ENCODE measurements around the gene COL4A6. TPM values are rescaled to one million over a fixed set of nuclear protein-coding genes. Genes with fewer than 3 reads are reported as not detected.

COL4A6 gene
- total RNA-seq, 3 donors from 2014 or later, result 6.9 to 13.9 (median 10.7) TPM

- H3K4me1 ChIP-seq, result no peaks in the 10 kb centered on the region
- peaks cover 0 to 54% of the 10 kb centered on the region in 2 donors for H3K27me3 ChIP-seq
- no peak overlapping the region for H3K27ac ChIP-seq
- H3K4me3 ChIP-seq, result no peak overlapping the region
- TF ChIP-seq POLR2A (IDR thresholded peaks at IDR 0.05) (no peak), POLR2AphosphoS5 (IDR thresholded peaks at IDR 0.05) (no peak), CTCF (IDR thresholded peaks at IDR 0.05) (no peak)
- intact Hi-C loops (cut with DNase I; ENCODE audit: low total_unique reads), result no loop called here
- no peaks in the 10 kb centered on the region for H3K36me3 ChIP-seq
- DNase-seq (ENCODE audit: low spot score in 2 of 2), result no peak
- no peaks in the 10 kb centered on the region for H3K9me3 ChIP-seq
These were observed 134.5 kb downstream of the COL4A6 start for GRCh38 chrX:108303682-108304081.

GRCh38 chrX:108299704-108300103 lies 138.5 kb downstream of the COL4A6 start:
- Histone ChIP-seq H3K9me3 (no peaks in the 10 kb centered on the region), H3K36me3 (no peaks in the 10 kb centered on the region), H3K27ac (no peak overlapping the region), H3K27me3 (peaks cover 0 to 59% of the 10 kb centered on the region in 2 donors), H3K4me3 (no peak overlapping the region), H3K4me1 (no peaks in the 10 kb centered on the region)
- intact Hi-C loops (cut with DNase I; ENCODE audit: low total_unique reads), result no loop called here
- TF ChIP-seq POLR2A (IDR thresholded peaks at IDR 0.05) (no peak), POLR2AphosphoS5 (IDR thresholded peaks at IDR 0.05) (no peak), CTCF (IDR thresholded peaks at IDR 0.05) (no peak)
- no peak for DNase-seq (ENCODE audit: low spot score in 2 of 2)

GRCh38 chrX:108299101-108299591 lies 139.1 kb downstream of the COL4A6 start:
- Histone ChIP-seq H3K9me3 (no peaks in the 10 kb centered on the region), H3K4me1 (no peaks in the 10 kb centered on the region), H3K27me3 (peaks cover 0 to 60% of the 10 kb centered on the region in 2 donors), H3K36me3 (no peaks in the 10 kb centered on the region), H3K4me3 (no peak overlapping the region), H3K27ac (no peak overlapping the region)
- TF ChIP-seq CTCF (IDR thresholded peaks at IDR 0.05), result no peak
- no peak for TF ChIP-seq POLR2AphosphoS5 (IDR thresholded peaks at IDR 0.05)
- TF ChIP-seq POLR2A (IDR thresholded peaks at IDR 0.05), result no peak
- DNase-seq (ENCODE audit: low spot score in 2 of 2), result no peak
- intact Hi-C loops (cut with DNase I; ENCODE audit: low total_unique reads), result no loop called here

- no peaks in the 10 kb centered on the region for H3K4me1 ChIP-seq
- intact Hi-C loops (cut with DNase I; ENCODE audit: low total_unique reads), result no loop called here
- TF ChIP-seq CTCF (IDR thresholded peaks at IDR 0.05) (no peak), POLR2A (IDR thresholded peaks at IDR 0.05) (no peak), POLR2AphosphoS5 (IDR thresholded peaks at IDR 0.05) (no peak)
- peaks cover 0 to 63% of the 10 kb centered on the region in 2 donors for H3K27me3 ChIP-seq
- no peaks in the 10 kb centered on the region for H3K9me3 ChIP-seq
- DNase-seq (ENCODE audit: low spot score in 2 of 2), result no peak
- H3K4me3 ChIP-seq, result no peak overlapping the region
- H3K27ac ChIP-seq, result no peak overlapping the region
- no peaks in the 10 kb centered on the region for H3K36me3 ChIP-seq
These were observed 140.0 kb downstream of the COL4A6 start for GRCh38 chrX:108298165-108298602.

- intact Hi-C loops (cut with DNase I; ENCODE audit: low total_unique reads), result no loop called here
- no peaks in the 10 kb centered on the region for H3K4me1 ChIP-seq
- peaks cover 3 to 5% of the 10 kb centered on the region in 2 donors for H3K9me3 ChIP-seq
- no peak overlapping the region for H3K27ac ChIP-seq
- no peak overlapping the region for H3K4me3 ChIP-seq
- DNase-seq (ENCODE audit: low spot score in 2 of 2), result no peak
- TF ChIP-seq POLR2AphosphoS5 (IDR thresholded peaks at IDR 0.05), result no peak
- peaks cover 0 to 58% of the 10 kb centered on the region in 2 donors for H3K27me3 ChIP-seq
- H3K36me3 ChIP-seq, result no peaks in the 10 kb centered on the region
These were observed 140.9 kb downstream of the COL4A6 start for GRCh38 chrX:108297290-108297689.

GRCh38 chrX:108292053-108292452 lies 146.2 kb downstream of the COL4A6 start:
- Histone ChIP-seq H3K4me3 (no peak overlapping the region), H3K9me3 (peaks cover 7 to 17% of the 10 kb centered on the region in 2 donors), H3K27ac (no peak overlapping the region), H3K36me3 (no peaks in the 10 kb centered on the region), H3K4me1 (no peaks in the 10 kb centered on the region), H3K27me3 (peaks cover 0 to 51% of the 10 kb centered on the region in 2 donors)
- TF ChIP-seq CTCF (IDR thresholded peaks at IDR 0.05) (no peak), POLR2AphosphoS5 (IDR thresholded peaks at IDR 0.05) (no peak), POLR2A (IDR thresholded peaks at IDR 0.05) (no peak)
- DNase-seq (ENCODE audit: low spot score in 2 of 2), result no peak
- intact Hi-C loops (cut with DNase I; ENCODE audit: low total_unique reads), result no loop called here

Measured in breast epithelium (tissue), 4 donors.